ENCODE data around the gene CBFA2T3.
"Not testable (repeated sequence)": the region's sequence is repeated elsewhere in the genome, so short reads cannot be mapped to it uniquely, and the experiment has no call there.

Gene CBFA2T3

GRCh38 chr16:89012622-89012995, 35.6 kb upstream of the CBFA2T3 start:
- DNase-seq: no peak

GRCh38 chr16:89011909-89012621, 35.1 kb upstream of the CBFA2T3 start:
- DNase-seq: no peak

- no peak for DNase-seq
These were observed 33.4 kb upstream of the CBFA2T3 start for GRCh38 chr16:89010210-89010925.

GRCh38 chr16:89009343-89010209, 32.6 kb upstream of the CBFA2T3 start:
- DNase-seq: no peak

GRCh38 chr16:89008796-89009195, 31.8 kb upstream of the CBFA2T3 start:
- not testable (repeated sequence) for DNase-seq

- DNase-seq: no peak
These were observed 30.6 kb upstream of the CBFA2T3 start for GRCh38 chr16:89007371-89008249.

- DNase-seq: no peak
These were observed 29.2 kb upstream of the CBFA2T3 start for GRCh38 chr16:89006036-89006752.

GRCh38 chr16:89005201-89006035, 28.4 kb upstream of the CBFA2T3 start:
- no peak for DNase-seq

GRCh38 chr16:89004209-89004831, 27.3 kb upstream of the CBFA2T3 start:
- DNase-seq: no peak

- DNase-seq: no peak
These were observed 26.8 kb upstream of the CBFA2T3 start for GRCh38 chr16:89003831-89004208.

- no peak for DNase-seq
These were observed 26.1 kb upstream of the CBFA2T3 start for GRCh38 chr16:89002851-89003830.

GRCh38 chr16:89002081-89002480, 25.1 kb upstream of the CBFA2T3 start:
- DNase-seq: not testable (repeated sequence)

GRCh38 chr16:89001117-89002027, 24.4 kb upstream of the CBFA2T3 start:
- DNase-seq: no peak

- DNase-seq: no peak
These were observed 23.4 kb upstream of the CBFA2T3 start for GRCh38 chr16:89000207-89000959.

GRCh38 chr16:88999457-89000206, 22.6 kb upstream of the CBFA2T3 start:
- no peak for DNase-seq

GRCh38 chr16:88995746-88996535, 18.9 kb upstream of the CBFA2T3 start:
- DNase-seq: no peak

Measured in SHP77 treated with DMSO at 0.1 percent for 48 hours (cell line).